Sigmoid colon (tissue), 4 donors: ENCODE measurements around the gene ATRNL1.

Experiments used
- CTCF ChIP-seq, 4 experiments: fragments of 450-650 bp in 3 of 4; fragments of 200-600 bp in 1 of 4; IDR thresholded peaks; one replicate each; pipeline ENCODE4 v1.5.1; 2016 to 2019; ENCODE audit warnings: antibody characterized with exemption in 4 of 4, mild to moderate bottlenecking in 3 of 4, moderate library complexity in 2 of 4
- EP300 ChIP-seq, 4 donors: sonication (generic); formaldehyde crosslinking; IDR thresholded peaks; one replicate each; pipeline ENCODE4 v1.6.1; 2017; ENCODE audit warnings: antibody characterized with exemption in 4 of 4

DNA sequence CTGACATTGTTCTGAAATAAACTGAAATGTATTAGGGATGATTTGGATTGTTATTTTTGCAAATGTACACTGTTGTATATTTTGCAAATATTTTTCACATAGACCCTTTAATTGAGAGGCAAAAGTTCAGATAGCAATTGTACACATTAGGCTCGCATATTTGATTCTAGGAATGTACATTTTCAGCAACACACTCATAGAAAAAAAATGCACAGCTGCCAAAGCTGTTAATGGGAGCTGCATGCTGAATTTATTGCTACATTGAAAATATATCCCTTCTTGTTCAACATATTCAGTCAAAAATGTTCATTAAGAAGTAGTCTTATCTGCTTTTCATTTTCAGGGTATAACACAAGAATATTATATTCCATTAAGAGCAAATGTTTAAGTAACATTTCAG lies 512.9 kb downstream of the ATRNL1 start:
- TF ChIP-seq CTCF (IDR thresholded peaks at IDR 0.05) (no peak), EP300 (IDR thresholded peaks at IDR 0.05) (no peak)
